NCI-H2029 (cell line): ENCODE data around the gene SH2D3C.

ENCODE experiments used
- DNase-seq: peaks from one replicate; lab custom pipeline; 2025; lab: John Stamatoyannopoulos, UW

The SH2D3C gene

DNA sequence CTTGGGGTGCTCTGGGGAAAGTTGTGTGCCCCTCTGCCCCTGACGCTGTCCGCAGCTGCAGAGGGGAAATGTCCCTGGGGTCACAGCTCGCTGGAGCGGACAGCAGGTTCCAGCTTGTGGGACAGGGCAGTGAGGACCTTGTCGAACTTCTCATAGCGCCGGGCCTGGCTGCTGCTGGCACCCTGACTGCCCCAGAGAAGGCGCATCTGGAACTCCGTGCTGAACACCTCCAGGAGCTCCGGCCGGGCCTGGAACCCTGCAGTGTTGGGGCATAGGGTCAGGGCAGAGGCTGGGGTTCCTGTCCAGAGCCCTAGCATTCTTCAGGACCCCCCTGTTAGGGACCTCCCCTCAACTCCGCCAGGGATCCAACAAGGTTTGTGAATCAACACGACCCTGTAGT, 39.8 kb downstream of the SH2D3C start:
- no peak for DNase-seq

DNA sequence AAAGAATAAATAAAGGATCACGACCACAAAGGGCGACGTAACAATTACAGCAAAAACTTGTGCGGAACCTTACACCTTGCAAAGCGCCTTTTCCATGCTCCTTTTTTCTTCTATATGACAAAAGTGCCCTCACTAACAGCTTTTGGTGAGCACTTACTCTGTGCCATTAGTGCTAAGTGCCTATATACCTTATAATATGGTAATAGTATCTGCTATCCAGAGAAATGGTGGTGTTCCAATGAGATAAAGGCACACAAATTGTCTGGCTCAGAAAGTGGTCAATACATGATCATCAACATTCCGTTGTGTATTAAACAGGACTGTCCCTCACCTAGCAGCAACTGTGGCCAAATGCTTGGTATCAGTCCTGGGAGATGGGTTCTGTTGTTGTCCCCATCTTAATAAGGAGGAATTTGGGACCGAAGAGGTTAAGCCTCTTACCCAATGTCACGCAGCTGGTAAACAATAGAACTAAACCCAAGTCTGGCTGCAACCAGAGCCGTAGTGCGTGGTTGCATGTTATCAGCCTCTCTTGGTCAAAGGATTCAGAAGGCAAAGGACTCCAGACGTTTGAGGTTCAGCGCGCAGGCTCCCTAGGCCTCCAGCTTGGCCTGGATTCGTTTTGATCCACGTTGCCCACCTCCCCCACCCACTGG, 42.8 kb downstream of the SH2D3C start:
- no peak for DNase-seq

DNA sequence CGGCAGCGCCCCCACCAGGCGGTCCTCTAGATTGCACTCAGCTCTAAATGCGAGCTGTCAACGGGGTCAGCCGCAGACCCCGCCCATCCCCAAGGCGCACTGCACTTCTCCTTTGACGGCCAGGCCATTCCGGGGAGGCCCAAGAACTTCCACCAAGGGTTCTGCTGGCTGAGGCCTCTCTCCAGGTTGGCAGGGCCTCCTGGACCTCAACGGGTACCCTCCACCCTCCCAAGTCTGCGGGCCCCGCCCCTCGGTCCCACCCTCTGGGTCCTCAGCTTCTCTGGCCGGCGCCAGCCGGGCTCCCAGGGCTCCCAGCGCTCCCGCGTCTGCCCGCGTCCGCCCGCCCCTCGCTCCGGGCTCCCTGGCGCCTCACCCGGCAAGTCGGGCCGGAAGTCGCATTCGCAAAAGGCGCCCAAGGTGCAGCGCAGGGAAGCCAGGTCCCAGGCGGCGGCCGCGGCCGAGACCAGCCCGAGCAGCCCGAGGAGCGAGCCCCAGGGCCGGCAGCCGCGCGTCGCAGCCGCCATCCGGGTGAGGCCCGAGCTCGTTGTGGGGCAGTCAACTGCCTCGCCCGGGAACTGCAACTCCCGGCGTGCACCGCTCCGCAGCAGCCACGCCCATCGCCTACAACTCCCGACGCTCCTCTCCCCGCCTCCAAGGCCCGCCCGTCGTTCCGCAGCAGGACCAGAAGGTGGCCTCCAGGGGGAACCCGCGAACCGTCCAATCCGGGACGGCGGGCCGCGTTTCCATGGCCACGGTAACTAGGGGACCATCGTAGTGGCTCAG, 43.5 kb downstream of the SH2D3C start, which contains the start of gene TOR2A:
TSS of gene TOR2A (minus strand) at position 548 of the 783 bp plus-strand sequence. CDS start at position 524, 24 bp downstream.
- peak; percentile 98 for DNase-seq

DNA sequence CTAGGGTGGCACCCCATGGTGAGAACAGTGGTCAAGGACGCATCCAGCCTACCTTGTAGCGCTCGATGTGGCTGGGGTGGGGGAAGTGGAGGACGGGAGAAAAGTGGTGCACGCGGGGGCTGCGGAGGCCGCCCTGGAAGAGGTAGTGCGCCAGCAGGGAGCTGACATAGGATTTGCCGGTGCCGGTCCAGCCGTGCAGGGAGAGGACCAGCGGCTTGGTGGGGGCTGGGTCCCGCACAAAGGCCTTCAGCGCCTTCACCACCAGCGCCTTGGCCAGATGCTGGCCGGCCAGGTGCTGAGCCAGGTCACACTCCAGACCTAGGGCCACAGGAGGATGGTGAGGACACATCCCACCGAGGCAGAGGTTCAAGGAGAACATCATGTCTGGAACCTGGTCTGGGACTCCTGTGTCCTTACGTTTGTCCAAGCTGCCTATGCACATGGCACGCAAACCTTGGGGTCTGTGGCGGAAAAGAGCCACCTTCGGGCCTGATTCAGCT, 44.2 kb downstream of the SH2D3C start:
- DNase-seq = no peak

DNA sequence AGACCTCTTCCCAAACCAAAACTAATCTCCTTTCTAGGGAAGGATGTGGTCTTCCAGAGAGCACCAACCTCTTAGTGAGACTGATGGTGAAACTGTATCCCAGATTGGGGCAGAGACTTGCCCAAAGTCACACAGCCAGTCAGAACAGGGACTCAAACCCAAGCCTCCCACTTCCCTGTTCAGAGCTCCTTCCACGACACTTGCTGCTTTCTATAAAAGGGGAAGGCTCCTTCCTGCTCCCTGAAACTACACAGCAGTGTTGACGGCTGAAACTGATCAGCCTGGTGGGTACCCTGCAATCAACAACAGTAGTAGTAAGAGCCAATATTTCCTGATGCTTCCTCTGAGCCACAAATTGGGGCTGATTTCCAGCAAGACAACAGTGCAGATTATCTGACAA, 44.9 kb downstream of the SH2D3C start:
- no peak for DNase-seq

DNA sequence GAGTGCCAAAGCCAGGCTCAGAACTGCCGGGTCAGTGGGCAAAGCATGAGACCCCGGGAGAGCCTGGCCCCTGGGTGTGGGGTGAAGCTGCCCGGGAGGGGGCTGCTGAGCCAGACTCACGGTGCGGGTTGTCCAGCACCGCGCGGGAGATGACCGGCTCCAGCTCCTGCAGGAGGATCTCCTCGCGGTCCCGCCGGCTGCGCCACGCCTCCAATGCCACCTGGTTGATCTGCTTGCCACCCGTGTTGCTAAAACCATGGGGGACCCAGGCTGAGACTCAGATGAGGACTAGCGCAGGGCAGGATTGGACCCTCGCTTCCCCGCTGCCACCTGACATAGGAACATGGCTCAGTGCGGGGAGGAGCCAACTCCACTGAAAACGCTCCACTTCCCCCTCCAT, 46.0 kb downstream of the SH2D3C start:
- no peak for DNase-seq

DNA sequence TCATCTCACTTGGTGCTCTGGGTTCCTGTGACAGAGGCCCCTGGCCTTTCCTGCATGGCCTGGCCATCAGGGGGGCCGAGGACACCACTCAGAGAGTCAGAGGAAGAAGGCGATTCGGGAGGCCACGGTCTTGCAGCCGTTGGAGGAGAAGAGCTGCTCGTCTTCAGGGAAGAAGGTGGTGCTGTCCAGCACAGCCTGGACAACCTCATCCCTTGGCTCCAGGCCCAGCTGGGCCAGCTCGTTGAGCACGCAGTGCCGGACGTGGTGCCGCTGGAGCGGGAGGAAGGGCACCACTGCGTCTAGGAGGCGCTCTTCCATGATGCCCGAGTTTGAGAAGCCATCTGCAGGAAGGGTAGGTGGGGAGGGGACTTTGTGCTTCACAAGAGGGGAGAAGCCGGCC, 46.5 kb downstream of the SH2D3C start:
- no peak for DNase-seq

DNA sequence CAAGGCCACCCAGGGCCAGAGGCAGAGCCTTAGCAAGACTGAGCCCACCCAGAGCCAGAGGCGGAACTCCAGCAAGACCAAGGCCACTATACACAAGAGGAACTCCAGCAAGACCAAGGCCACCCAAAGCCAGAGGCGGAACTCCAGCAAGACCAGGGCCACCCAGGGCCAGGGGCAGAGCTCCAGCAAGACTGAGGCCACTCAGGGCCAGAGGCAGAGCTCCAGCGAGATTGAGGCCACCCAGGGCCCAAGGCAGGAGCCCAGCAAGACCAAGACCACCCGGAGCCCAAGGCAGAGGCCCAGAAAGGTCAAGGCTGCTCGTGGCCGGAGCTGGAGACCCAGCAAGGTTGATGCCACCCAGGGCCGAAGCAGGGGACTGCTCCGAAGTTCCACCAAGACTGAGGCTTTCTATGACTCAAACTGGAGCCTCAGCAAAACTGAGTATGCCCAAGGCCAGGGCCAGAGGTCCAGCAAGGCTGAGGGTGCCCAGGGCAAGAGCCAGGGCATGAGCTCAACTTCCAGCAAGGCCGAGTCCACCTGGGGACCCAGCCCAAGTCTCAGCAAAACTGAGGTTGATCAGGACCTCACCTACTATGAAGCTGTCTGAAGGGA, 47.6 kb downstream of the SH2D3C start:
- no peak for DNase-seq

DNA sequence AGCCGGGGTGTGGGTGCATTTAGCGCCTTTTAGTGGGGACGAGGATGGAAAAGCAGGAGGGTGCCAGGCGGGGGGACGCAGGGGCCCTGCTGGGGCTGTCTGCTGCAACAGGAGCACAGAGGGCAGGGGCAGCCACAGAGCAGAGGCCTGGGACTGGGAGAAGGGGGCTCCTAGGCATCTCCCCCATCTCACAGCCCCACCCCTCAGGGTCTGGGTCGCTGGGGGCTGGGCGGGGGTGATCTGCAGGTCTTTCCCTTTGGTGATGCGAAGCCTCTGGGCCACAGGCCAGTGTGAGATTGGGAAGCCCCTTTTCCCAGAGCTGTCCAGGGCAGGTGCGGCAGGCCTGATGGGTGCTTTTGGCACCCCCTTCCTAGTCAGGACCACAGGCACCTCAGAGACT, 48.2 kb downstream of the SH2D3C start:
- DNase-seq = no peak

DNA sequence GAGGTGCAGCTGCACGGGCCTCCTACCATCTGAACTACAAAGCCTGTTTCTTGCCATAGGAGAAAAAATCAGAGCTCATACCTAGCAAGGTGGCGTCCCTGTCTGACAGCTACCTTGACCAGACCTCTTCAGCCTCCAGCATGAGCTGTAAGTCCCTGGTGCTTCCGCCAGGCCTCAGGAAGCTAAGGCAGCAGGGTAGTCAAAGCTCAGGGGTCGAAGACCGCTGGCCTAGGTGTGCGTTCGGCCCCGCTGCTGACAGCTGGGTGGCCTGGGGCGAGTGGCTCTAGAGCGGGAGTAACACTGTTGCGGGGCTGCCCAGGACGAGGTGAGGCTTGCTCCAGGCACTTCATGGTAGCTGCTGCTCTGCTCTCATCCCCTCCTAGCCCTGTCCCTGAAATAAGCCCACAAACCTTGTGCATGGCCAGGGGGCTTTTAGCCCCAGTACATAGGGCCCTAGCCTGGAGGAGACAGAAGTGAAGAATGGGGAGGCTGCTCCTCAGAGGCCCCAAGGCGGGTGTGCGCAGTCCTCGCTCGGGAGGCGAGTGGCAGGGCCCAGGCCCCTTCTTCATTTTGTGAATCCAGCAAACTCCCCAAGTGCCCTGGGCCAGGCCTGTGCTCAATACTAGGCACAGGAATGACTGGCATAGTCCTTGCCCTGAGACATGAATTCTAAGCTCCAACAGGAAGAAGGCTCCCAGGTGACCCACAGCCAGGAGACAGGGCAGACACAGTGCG, 48.8 kb downstream of the SH2D3C start:
- no peak for DNase-seq

DNA sequence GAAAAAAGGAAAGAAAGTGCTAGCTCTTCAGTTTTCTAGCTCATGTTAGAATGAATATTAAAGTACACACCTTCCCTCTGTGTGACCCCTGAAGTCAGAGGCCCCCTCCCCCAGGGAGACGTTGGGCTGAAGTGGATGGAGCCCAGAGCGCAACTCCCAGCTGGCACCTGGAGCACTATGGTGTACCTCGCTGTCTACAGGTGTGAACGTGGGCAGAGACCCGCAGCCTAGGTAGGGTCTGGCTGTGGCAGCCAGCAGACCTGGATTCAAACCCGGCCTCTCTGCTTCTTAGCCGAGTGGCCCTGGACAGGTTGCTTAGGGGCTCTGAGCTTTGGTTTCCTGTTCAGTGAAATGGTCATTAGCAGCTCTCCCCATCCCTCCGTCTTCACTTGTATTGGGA, 49.7 kb downstream of the SH2D3C start:
- DNase-seq = no peak

DNA sequence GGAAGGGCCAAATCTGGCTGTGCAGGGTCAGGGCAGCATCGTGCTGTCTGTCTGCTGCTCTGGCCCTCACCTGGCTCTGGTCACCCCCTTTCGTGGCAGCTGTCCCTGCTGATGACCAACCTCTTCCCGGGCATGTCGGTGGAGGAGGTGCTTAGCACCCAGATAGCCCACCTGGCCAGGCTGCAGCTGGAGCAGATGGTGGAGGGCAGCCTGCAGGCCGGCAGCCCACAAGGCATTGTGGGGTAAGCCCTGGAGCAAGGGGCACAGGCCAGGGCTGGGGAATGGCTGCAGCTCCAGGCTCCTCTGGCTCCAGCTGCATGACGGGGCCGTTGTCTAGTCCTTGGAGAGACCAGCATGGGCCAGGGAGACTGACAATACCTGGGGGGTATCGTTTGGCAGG, 51.6 kb downstream of the SH2D3C start:
- no peak for DNase-seq

DNA sequence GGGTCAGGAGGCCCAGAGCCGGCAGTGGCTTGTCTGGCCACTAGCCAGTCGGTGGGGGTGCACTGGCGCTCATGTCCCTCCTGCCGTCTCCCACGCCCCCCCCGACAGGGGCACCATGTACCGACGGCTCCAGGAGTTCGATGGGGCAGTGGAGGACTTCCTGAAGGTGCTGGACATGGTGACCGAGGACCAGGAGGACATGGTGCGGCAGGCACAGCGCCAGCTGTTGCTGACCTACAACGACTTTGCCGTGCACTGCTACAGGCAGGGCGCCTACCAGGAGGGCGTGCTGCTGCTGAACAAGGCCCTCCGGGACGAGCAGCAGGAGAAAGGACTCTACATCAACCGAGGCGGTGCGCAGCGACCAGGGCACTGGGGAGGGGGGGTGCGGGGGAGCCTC, 54.5 kb downstream of the SH2D3C start:
- DNase-seq = peak; percentile 46

DNA sequence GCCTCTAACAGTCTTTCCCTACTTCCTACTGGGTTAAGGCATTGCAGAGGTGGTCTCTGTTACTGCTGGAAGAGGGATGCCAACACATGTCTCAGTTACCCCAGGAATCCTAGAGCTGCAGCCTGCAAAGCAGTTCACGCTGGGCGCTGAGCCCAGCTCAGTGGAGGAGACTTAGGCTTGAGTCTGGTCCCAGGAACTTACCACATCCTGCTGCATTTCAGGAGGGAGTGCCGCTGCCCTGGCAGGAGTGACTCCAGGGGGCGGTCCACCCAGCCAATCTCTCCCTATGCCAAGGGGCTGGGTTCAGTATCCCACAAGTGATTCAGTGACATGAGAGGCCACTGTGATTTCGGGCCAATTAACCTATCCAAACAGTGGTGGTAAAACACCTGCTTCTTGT, 55.0 kb downstream of the SH2D3C start:
- peak; percentile 79 for DNase-seq

DNA sequence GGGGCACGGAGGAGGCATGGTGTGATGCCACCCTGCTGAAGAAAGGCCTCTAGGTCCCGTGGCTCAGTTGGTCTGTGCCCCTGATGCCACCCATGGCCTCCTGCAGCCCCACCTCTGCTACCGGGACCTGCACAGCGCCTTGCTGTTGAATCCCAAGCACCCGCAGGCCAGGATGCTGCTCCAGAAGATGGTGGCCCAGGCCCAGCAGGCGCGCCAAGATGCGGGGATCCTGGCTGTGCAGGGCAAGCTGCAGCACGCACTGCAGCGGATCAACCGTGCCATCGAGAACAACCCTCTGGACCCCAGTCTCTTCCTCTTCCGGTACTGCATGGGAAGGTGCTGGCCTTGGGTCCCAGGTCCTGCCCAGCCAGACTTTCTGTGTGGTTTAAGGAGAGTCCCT, 55.5 kb downstream of the SH2D3C start:
- no peak for DNase-seq

DNA sequence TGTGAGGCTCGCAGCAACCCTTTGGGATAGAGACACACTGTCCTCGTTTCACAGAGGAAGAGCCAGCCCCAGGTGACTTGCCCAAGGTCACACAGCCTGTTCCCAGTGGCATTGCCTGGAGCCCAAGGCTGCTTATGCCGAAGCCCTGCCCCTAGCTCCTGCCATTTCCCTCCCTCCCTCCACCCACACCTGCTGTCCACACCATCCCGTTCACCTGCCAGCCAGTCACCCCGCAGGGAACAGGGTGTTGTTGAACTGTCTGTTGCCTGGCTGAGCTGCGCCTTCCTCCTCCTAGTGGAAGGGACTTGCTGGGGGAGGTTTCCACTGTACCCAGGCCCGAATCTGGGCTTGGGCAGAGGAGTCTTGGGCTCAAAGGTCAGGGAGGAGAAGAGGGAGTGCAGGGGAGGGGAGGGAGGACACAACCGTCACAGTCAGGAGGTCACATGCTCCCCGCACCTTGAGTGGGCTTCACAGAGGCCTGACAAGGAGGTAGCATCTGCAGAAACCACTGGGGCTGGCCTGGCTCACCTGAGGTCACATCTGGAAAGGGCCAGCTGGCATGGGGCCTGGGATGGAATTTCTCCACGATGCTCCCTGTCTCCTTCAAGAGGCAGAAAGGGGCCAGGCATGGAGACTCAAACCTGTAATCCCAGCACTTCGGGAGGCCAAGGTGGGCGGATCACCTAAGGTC, 56.3 kb downstream of the SH2D3C start:
- DNase-seq = no peak

DNA sequence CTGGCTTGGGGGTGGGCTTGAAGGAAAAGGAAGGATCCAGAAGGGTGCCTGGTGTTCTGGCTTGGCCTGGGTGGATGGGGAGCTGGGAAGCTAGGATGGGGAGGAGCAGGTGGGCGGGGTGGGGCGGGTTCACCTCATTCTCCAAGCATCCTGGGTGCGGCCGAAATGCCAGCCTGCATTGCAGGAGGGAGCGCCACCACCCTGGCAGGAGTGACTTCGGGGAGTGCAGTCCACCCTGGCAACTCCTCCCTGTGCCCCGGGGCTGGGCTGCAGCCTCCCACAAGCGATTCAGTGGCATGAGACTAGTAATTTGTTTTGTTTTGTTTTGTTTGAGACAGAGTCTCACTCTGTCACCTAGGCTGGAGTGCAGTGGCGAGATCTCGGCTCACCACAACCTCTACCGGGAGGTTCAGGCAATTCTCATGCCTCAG, 57.1 kb downstream of the SH2D3C start:
- no peak for DNase-seq

DNA sequence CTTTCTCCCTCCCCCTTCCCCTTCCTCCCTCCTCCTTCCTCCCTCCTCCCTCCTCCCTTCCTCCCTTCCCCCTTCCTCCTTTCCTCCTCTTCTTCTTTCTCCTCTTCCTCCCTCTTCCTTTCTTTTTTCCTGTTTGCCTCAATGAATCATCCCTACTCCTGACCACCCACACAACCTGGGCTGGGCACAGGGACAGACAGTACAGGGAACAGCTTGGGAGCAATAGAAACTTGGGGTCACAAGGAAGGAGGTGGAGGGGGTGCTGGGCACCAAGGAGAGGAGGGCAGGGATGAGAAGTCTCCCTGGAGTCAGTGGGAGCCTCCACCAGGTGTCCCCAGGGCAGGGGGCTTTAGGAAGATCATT, 57.6 kb downstream of the SH2D3C start:
- DNase-seq = no peak

DNA sequence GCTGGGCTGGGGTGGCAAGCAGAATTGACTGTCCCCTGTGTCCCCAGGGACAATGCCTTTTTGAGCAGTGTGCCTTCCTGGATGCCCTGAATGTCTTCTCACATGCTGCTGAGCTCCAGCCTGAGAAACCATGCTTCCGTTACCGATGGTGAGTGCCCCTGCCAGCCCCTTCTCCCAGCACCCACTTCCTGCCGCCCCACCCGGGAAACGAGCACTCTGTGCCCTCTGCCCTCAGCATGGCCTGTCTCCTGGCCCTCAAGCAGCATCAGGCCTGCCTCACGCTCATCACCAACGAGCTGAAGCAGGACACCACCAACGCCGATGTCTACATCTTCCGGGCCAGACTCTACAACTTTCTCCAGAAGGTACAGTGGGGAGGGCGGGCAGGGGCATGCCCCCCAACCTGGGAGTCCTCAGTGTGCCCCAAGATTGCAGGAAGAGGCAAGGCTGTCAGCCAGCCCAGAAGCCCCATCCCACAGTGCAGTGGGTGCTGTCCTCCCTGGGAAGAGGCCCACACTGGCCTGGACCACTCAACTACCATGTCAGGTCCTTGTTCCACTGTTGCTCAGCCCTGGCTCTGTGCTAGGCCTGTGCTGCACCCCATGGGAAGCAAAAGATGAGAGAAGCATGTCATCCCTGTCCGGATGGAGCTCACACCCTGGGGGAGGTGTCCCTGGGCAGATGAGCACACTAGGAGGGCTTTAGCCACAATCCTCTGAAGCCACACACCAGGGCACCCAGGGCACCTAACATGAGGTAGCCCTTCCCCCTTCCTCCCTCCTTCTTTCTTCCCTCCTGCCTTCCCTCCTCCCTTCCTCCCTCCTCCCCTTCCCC, 58.2 kb downstream of the SH2D3C start:
- no peak for DNase-seq

DNA sequence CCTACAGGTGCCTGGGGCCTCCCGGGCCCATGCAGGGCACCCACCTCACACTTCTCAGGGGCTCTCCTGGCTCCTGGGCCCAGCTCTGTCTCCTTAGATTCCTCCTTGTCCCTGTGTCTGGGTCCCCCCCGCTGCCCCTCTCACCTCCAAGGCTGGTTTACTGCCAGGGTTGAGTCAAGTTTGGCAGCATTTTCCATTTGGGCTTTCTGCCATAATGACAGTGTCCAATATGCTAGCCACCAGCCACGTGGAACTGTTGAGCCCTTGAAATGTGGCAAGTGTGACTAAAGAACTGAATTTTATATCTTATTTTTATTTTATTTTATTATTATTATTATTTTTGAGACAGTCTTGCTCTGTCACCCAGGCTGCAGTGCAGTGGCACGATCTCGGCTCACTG, 60.7 kb downstream of the SH2D3C start:
- peak; percentile 41 for DNase-seq

DNA sequence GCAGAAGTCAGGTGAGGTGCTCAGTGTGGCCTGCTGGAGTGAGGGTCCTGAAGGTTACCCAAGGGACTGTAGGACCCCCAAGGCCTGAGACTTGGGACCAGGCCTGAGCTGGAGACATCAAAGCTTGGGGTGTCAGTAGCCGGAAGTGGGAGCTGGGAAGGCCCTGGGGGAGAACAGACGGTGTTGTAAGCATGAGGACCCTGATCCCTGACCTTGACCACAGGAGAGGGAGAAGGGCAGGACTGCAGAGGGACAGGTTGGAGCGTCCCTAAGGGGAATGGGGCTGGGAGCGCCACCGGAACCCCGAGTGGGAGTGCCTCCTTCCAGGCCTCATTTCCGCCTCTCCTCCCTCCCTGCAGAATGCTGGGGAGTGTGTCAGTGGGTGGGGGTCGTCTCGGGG, 62.1 kb downstream of the SH2D3C start:
- no peak for DNase-seq
